HCT116 (cell line): ENCODE results near the gene C1orf174. TPM values are rescaled to one million over a fixed set of nuclear protein-coding genes. Genes with fewer than 3 reads are reported as not detected.

Experiments used
- ATAC-seq: fragments of 200-7000 bp; cut with Tn5 transposase; 2 replicates; pipeline ENCODE4 v1.9.1; 2020; ENCODE audit warnings: mild to moderate bottlenecking, moderate library complexity
- BruUV-seq: library from RNA; stranded (reverse); fragments of 400-500 nt; replicated peaks from 2 replicates; lab custom pipeline; 2021; lab: Mats Ljungman, UMichigan
- CTCF ChIA-PET: fragments of 300-600 bp; sonication (Branson Sonifier 250); formaldehyde crosslinking; loops from one replicate; lab custom pipeline; 2021; ENCODE audit warnings: antibody characterized with exemption; lab: Charles Lee
- POLR2A ChIA-PET: fragments of 300-600, 350-600 bp; sonication (Branson Sonifier 250); formaldehyde crosslinking; loops from one replicate; lab custom pipeline; 2021; ENCODE audit warnings: antibody characterized with exemption; lab: Charles Lee
- RAD21 ChIA-PET, 2 experiments: fragments of 300-600 bp; sonication (Branson Sonifier 250); formaldehyde crosslinking; loops; one replicate each; lab custom pipeline; 2023; ENCODE audit warnings: low total read pairs in 2 of 2; ENCODE audit not compliant: uncharacterized antibody in 2 of 2, unreplicated experiment in 2 of 2, low non-redundant PET in 1 of 2; lab: Charles Lee
- DNase-seq: peaks from one replicate; pipeline ENCODE4 v3.0.0-alpha.2; 2010; ENCODE audit warnings: low read depth, low spot score
- H2AFZ ChIP-seq: fragments of 200-600 bp; shearing (Covaris generic), sonication (generic); 2 replicates; pipeline ENCODE4 v1.6.1; 2017; ENCODE audit warnings: low read depth, mixed run types, mixed read lengths, antibody characterized with exemption, low read length; ENCODE audit not compliant: poor library complexity, severe bottlenecking
- H3K27ac ChIP-seq: 2 replicates; pipeline ENCODE4 v1.5.1; 2012; ENCODE audit warnings: low read depth, low read length
- H3K27me3 ChIP-seq: fragments of 200-600 bp; sonication (generic); 2 replicates; pipeline ENCODE4 v1.6.1; 2016; ENCODE audit warnings: mixed run types, low read length, mixed read lengths; ENCODE audit not compliant: insufficient read depth
- H3K36me3 ChIP-seq, 2 experiments: fragments of 200-500 bp in 1 of 2; fragments of 200-600 bp in 1 of 2; sonication (Bioruptor generic) in 1 of 2; sonication (generic) in 1 of 2; 2 replicates each; pipeline versions ENCODE4 v1.5.1 to v1.6.1; 2014 to 2016; ENCODE audit warnings: low read length in 2 of 2, inconsistent platforms in 1 of 2, mixed read lengths in 1 of 2, mixed run types in 1 of 2; ENCODE audit not compliant: insufficient read depth in 2 of 2, control insufficient read depth in 1 of 2
- H3K4me1 ChIP-seq, 2 experiments: fragments of 200-600 bp in 1 of 2; sonication (generic) in 1 of 2; 2 replicates each; pipeline versions ENCODE4 v1.5.1 to v1.6.1; 2012 to 2017; ENCODE audit warnings: low read length in 2 of 2, inconsistent platforms in 1 of 2, mild to moderate bottlenecking in 1 of 2, mixed read lengths in 1 of 2, mixed run types in 1 of 2, moderate library complexity in 1 of 2; ENCODE audit not compliant: insufficient read depth in 2 of 2, control insufficient read depth in 1 of 2
- H3K4me2 ChIP-seq: fragments of 200-600 bp; sonication (generic); 2 replicates; pipeline ENCODE4 v1.6.1; 2017; ENCODE audit warnings: mixed run types, low read length, mixed read lengths
- H3K4me3 ChIP-seq, 2 experiments: fragments of 200-600 bp in 1 of 2; sonication (generic) in 1 of 2; replicated peaks in 1 of 2; 2 replicates each; pipeline ENCODE4 v1.5.1; 2011 to 2016; ENCODE audit warnings: low read length in 2 of 2, control low read depth in 1 of 2, low read depth in 1 of 2, mild to moderate bottlenecking in 1 of 2, mixed read lengths in 1 of 2, mixed run types in 1 of 2
- H3K79me2 ChIP-seq: fragments of 200-600 bp; sonication (generic); 2 replicates; pipeline ENCODE4 v1.6.1; 2017; ENCODE audit warnings: mild to moderate bottlenecking, mixed run types, low read length, moderate library complexity, mixed read lengths; ENCODE audit not compliant: insufficient read depth
- H3K9ac ChIP-seq: fragments of 200-600 bp; sonication (generic); 2 replicates; pipeline ENCODE4 v1.6.1; 2016; ENCODE audit warnings: low read length, mixed read lengths
- H3K9me2 ChIP-seq: fragments of 200-600 bp; sonication (generic), shearing (Covaris generic); 2 replicates; pipeline ENCODE4 v1.6.1; 2017; ENCODE audit warnings: mixed run types, mild to moderate bottlenecking, moderate library complexity; ENCODE audit not compliant: insufficient read depth
- H3K9me3 ChIP-seq, 2 experiments: fragments of 200-500 bp in 1 of 2; fragments of 200-600 bp in 1 of 2; sonication (Bioruptor generic) in 1 of 2; sonication (generic) in 1 of 2; 2 replicates each; pipeline ENCODE4 v1.6.1; 2014 to 2017; ENCODE audit warnings: low read length in 2 of 2, mixed read lengths in 2 of 2, inconsistent platforms in 1 of 2, low read depth in 1 of 2, mild to moderate bottlenecking in 1 of 2, mixed run types in 1 of 2, moderate library complexity in 1 of 2; ENCODE audit not compliant: control insufficient read depth in 1 of 2, insufficient read depth in 1 of 2
- H4K20me1 ChIP-seq: fragments of 200-600 bp; sonication (generic), shearing (Covaris generic); 2 replicates; pipeline ENCODE4 v1.6.1; 2017; ENCODE audit warnings: mixed run types, mild to moderate bottlenecking, moderate library complexity; ENCODE audit not compliant: insufficient read depth
- CBX3 ChIP-seq: IDR thresholded peaks from 2 replicates; pipeline ENCODE4 v1.6.1; 2012; ENCODE audit warnings: low read depth
- CEBPB ChIP-seq: IDR thresholded peaks from 2 replicates; pipeline ENCODE4 v1.6.1; 2012; ENCODE audit warnings: low read depth
- CTCF ChIP-seq, 3 experiments: fragments of 200-600 bp in 1 of 3; sonication (generic) in 1 of 3; IDR thresholded peaks in 2 of 3; conservative IDR thresholded peaks in 1 of 3; 2 replicates each; pipeline ENCODE4 v1.5.1; 2012 to 2017; ENCODE audit warnings: low read depth in 2 of 3, low read length in 2 of 3, antibody characterized with exemption in 1 of 3, borderline replicate concordance in 1 of 3, control low read depth in 1 of 3, mild to moderate bottlenecking in 1 of 3, mixed read lengths in 1 of 3, mixed run types in 1 of 3, moderate library complexity in 1 of 3; ENCODE audit not compliant: insufficient read depth in 1 of 3
- EGR1 ChIP-seq: IDR thresholded peaks from 2 replicates; pipeline ENCODE4 v1.6.1; 2012; ENCODE audit warnings: low read depth
- ELF1 ChIP-seq: IDR thresholded peaks from 2 replicates; pipeline ENCODE4 v1.6.1; 2012; ENCODE audit warnings: low read depth, borderline replicate concordance
- EZH2 ChIP-seq: fragments of 200-600 bp; sonication (generic); IDR thresholded peaks from 2 replicates; pipeline ENCODE4 v1.6.1; 2017; ENCODE audit warnings: antibody characterized with exemption, mixed run types
- EZH2phosphoT487 ChIP-seq: fragments of 200-600 bp; IDR thresholded peaks from 2 replicates; pipeline ENCODE4 v1.6.1; 2018; ENCODE audit warnings: antibody characterized with exemption, borderline replicate concordance
- JUND ChIP-seq: IDR thresholded peaks from 2 replicates; pipeline ENCODE4 v1.6.1; 2012
- MAX ChIP-seq: IDR thresholded peaks from 2 replicates; pipeline ENCODE4 v1.6.1; 2012
- RAD21 ChIP-seq: IDR thresholded peaks from 2 replicates; pipeline ENCODE4 v1.6.1; 2012; ENCODE audit warnings: low read depth, mild to moderate bottlenecking
- SIN3A ChIP-seq: IDR thresholded peaks from 2 replicates; pipeline ENCODE4 v1.6.1; 2012; ENCODE audit warnings: low read depth
- SRF ChIP-seq: IDR thresholded peaks from 2 replicates; pipeline ENCODE4 v1.6.1; 2012; ENCODE audit warnings: low read depth
- YY1 ChIP-seq: IDR thresholded peaks from 2 replicates; pipeline ENCODE4 v1.6.1; 2011; ENCODE audit warnings: low read length, low read depth, moderate library complexity, mild to moderate bottlenecking; ENCODE audit not compliant: insufficient replicate concordance; ENCODE audit errors: extremely low read depth
- ZBTB33 ChIP-seq: IDR thresholded peaks from 2 replicates; pipeline ENCODE4 v1.6.1; 2011; ENCODE audit warnings: mild to moderate bottlenecking, low read length, moderate library complexity; ENCODE audit not compliant: insufficient replicate concordance; ENCODE audit errors: extremely low read depth
- ZNF274 ChIP-seq: fragments of 200-500 bp; sonication (Bioruptor generic); IDR thresholded peaks from 2 replicates; pipeline ENCODE4 v1.6.1; 2014; ENCODE audit warnings: mild to moderate bottlenecking, low read depth, low read length, inconsistent platforms
- intact Hi-C: fragments of 100-400 bp; cut with micrococcal nuclease; formaldehyde crosslinking; loops from 2 replicates; pipeline ENCODE4 v1.10.0; 2022
- total RNA-seq: library from RNA; stranded (reverse); gene quantifications from one replicate; pipeline ENCODE4 v1.2.1, GENCODE V29; 2021; ENCODE audit not compliant: unreplicated experiment

Gene C1orf174
- total RNA-seq, 1 experiment from 2014 or later: 33.7 TPM

- intact Hi-C loops: no loop called here
- Histone ChIP-seq H3K36me3 (no peaks in the 10 kb centered on the region; a peak in 2 of 4 replicates), H3K27me3 (no peaks in the 10 kb centered on the region), H3K9me2 (no peaks in the 10 kb centered on the region), H3K4me3 (no peak overlapping the region), H4K20me1 (no peaks in the 10 kb centered on the region), H3K9ac (no peak overlapping the region), H3K27ac (no peak overlapping the region), H3K79me2 (no peaks in the 10 kb centered on the region), H2AFZ (no peak overlapping the region), H3K4me1 (no peaks in the 10 kb centered on the region), H3K9me3 (no peaks in the 10 kb centered on the region), H3K4me2 (no peak overlapping the region)
- ChIA-PET CTCF (interaction anchor here (1.0 to 1.1 kb wide), 2 partner anchors 36 to 71 kb away, joined by 3 read pairs; no protein-coding TSS in a partner anchor), POLR2A (no interaction called here), RAD21 (no interaction called here)
- ATAC-seq: no peak
- TF ChIP-seq YY1 (no peak), MAX (no peak), ZNF274 (no peak), EGR1 (no peak), SRF (no peak), CBX3 (no peak), CTCF (IDR thresholded peaks at IDR 0.05 in 2 of 3, conservative IDR thresholded peaks at IDR 0.05 in 1 of 3; ENCODE audit: borderline replicate concordance in 1 of 3, insufficient read depth in 1 of 3, low read depth in 2 of 3, low read length in 2 of 3) (no peak), RAD21 (no peak), CEBPB (no peak)
- DNase-seq: no peak
- BruUV-seq: no TSS peak
Observed at GRCh38 chr1:3846541-3846940, 53.5 kb downstream of the C1orf174 start.

DNA sequence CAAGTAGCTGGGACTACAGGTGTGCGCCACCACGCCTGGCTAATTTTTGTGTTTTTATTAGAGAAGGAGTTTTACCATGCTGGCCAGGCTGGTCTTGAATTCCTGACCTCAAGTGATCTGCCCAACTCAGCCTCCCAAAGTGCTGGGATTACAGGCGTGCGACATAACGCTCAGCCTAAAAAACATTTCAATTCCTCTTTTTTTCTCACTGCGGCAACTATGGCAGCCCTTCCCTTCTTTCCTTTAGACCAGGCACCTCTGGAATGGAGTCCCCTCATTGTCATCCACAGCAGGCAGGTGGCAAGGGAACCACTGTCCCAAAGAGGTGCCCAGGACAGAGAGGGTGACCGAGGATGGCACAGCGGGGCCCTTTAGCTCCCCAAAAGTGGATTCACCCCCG lies 57.2 kb downstream of the C1orf174 start:
- Histone ChIP-seq H3K79me2 (no peaks in the 10 kb centered on the region), H3K27me3 (no peaks in the 10 kb centered on the region), H3K36me3 (peaks cover 0 to 5% of the 10 kb centered on the region in 2 experiments; a peak in 3 of 4 replicates), H4K20me1 (no peaks in the 10 kb centered on the region), H3K9me2 (no peaks in the 10 kb centered on the region), H3K4me3 (no peak overlapping the region), H3K4me1 (no peaks in the 10 kb centered on the region), H3K4me2 (no peak overlapping the region), H2AFZ (no peak overlapping the region), H3K27ac (no peak overlapping the region), H3K9ac (no peak overlapping the region), H3K9me3 (no peaks in the 10 kb centered on the region)
- ChIA-PET CTCF (no interaction called here), POLR2A (no interaction called here), RAD21 (no interaction called here)
- no TSS peak for BruUV-seq
- no peak for DNase-seq
- ATAC-seq: no peak
- intact Hi-C loops: no loop called here
- no peak for TF ChIP-seq SIN3A
- no peak for TF ChIP-seq JUND
- TF ChIP-seq ELF1: no peak
- TF ChIP-seq EZH2: no peak
- TF ChIP-seq ZBTB33: no peak
- no peak for TF ChIP-seq SRF
- no peak for TF ChIP-seq MAX
- TF ChIP-seq EZH2phosphoT487: no peak
